ENCODE data around the gene AGBL4. TPM values are rescaled to one million over a fixed set of nuclear protein-coding genes. Genes with fewer than 3 reads are reported as not detected.
"Not testable (repeated sequence)": the region's sequence is repeated elsewhere in the genome, so short reads cannot be mapped to it uniquely, and the experiment has no call there.

Gene AGBL4
- total and polyA plus RNA-seq, 2 of the 13 experiments (the other 11 are each of a cell fraction or from before 2014, with no cell fraction given), result not detected

DNA sequence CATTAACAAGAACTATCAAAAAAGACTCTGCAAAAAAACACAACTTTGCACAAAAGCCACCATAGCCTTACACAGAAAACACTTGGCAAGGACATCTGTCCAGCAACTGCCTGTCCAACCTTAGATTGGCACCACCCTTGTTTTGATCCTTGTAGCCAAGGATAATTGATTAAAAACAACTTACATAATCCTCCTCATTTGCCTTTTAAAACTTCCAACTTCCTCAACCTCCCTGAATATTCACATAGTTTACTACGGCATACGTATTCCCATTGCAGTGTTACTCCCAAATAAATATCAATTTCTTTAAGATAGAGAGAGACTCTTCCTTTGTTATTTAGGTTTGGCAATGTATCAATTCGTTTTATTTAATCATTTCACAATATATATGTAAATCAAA lies 72.4 kb downstream of the AGBL4 start (continued):
- TF ChIP-seq NR2F6 (IDR thresholded peaks at IDR 0.05) (no peak), NR2F6 (CRISPR knock-in tag; IDR thresholded peaks at IDR 0.05) (no peak), ZNF124 (CRISPR knock-in tag; IDR thresholded peaks at IDR 0.05) (no peak), ZNF431 (CRISPR knock-in tag; IDR thresholded peaks at IDR 0.05; ENCODE audit: borderline replicate concordance, low read depth) (no peak), JUND (CRISPR knock-in tag; IDR thresholded peaks at IDR 0.05) (no peak), AGO1 (IDR thresholded peaks at IDR 0.05; ENCODE audit: low read depth, low read length, poor library complexity, severe bottlenecking) (no peak), HMG20B (CRISPR knock-in tag; conservative IDR thresholded peaks at IDR 0.05) (no peak), KAT8 (CRISPR knock-in tag; IDR thresholded peaks at IDR 0.05) (no peak), ZBTB3 (CRISPR knock-in tag; IDR thresholded peaks at IDR 0.05; ENCODE audit: borderline replicate concordance, low read depth) (no peak)
- TF ChIP-seq, protein P1, sequence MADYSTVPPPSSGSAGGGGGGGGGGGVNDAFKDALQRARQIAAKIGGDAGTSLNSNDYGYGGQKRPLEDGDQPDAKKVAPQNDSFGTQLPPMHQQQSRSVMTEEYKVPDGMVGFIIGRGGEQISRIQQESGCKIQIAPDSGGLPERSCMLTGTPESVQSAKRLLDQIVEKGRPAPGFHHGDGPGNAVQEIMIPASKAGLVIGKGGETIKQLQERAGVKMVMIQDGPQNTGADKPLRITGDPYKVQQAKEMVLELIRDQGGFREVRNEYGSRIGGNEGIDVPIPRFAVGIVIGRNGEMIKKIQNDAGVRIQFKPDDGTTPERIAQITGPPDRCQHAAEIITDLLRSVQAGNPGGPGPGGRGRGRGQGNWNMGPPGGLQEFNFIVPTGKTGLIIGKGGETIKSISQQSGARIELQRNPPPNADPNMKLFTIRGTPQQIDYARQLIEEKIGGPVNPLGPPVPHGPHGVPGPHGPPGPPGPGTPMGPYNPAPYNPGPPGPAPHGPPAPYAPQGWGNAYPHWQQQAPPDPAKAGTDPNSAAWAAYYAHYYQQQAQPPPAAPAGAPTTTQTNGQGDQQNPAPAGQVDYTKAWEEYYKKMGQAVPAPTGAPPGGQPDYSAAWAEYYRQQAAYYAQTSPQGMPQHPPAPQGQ (CRISPR knock-in tag; IDR thresholded peaks at IDR 0.05; ENCODE audit: borderline replicate concordance), result no peak

DNA sequence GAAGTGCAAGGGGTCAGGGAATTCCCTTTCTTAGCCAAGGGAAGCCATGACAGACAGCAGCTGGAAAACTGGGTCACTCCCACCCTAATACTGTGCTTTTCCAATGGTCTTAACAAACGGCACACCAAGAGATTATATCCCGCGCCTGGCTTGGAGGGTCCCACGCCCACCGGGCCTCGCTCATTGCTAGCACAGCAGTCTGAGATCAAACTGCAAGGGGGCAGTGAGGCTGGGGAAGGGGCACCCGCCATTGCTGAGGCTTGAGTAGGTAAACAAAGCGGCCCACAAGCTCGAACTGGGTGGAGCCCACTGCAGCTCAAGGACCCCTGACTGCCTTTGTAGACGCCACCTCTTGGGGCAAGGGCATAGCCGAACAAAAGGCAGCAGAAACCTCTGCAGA lies 108.5 kb downstream of the AGBL4 start:
- POLR2A ChIA-PET; H3K27me3 ChIP-seq (ENCODE audit: control insufficient read depth in 1 of 2, insufficient read depth in 2 of 2, low read length in 2 of 2); FAIRE-seq; ATAC-seq; H3K4me1 ChIP-seq (ENCODE audit: insufficient read depth, low read length); H3K36me3 ChIP-seq (replicated peaks in 1 of 2; ENCODE audit: control insufficient read depth in 1 of 2, insufficient read depth in 2 of 2, low read length in 2 of 2); in situ Hi-C loops (cut with HindIII; ENCODE audit: extremely low pct_ligation_motif_present, low pct_unique_long_range_greater_than_20kb); CTCF ChIA-PET (ENCODE audit: low intra/inter-chr PET ratio, low total read pairs); H3K4me2 ChIP-seq (ENCODE audit: low read depth, low read length); H2AFZ ChIP-seq (ENCODE audit: low read length); BruUV-seq (replicated peaks); H3K4me3 ChIP-seq (replicated peaks in 1 of 3; ENCODE audit: insufficient read depth in 1 of 3, low read depth in 2 of 3, low read length in 3 of 3); H3K27ac ChIP-seq (ENCODE audit: extremely low read length, insufficient read depth, low read length); H3K9ac ChIP-seq (ENCODE audit: insufficient read depth, low read depth, low read length); intact Hi-C loops (cut with micrococcal nuclease; ENCODE audit: unreplicated experiment); H3K79me2 ChIP-seq (ENCODE audit: insufficient read depth, low read length); H4K20me1 ChIP-seq (ENCODE audit: insufficient read depth, low read length); DNase-seq (ENCODE audit: low spot score): not testable (repeated sequence)
- 0% methylated on average over 2 of the region's 11 CpGs for WGBS (ENCODE audit: low lambda C conversion rate)
- H3K9me3 ChIP-seq (ENCODE audit: low read length), result peaks cover 45% of the 10 kb centered on the region
